ENCODE data around the gene NXPH2.

NXPH2 gene

DNA sequence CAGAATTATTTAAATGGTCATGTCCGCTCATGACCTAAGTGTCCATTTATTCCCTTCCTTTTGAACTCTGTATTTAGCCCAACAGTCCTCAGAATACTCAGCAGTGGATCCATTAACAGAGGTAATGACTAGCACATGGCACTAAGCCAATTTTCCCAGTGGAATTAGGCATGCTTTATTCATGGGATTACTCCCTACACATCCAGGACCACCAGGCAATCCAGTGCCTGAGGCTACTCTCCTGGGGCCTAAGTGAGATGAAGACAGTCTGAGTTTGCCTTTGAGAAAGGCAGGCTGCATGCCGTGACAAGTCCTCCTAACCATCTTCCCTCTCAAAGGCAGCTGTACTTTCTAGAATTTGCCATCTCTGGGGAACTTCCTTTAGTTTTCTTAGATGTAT, 150.0 kb downstream of the NXPH2 start:
- DNase-seq = no peak

DNA sequence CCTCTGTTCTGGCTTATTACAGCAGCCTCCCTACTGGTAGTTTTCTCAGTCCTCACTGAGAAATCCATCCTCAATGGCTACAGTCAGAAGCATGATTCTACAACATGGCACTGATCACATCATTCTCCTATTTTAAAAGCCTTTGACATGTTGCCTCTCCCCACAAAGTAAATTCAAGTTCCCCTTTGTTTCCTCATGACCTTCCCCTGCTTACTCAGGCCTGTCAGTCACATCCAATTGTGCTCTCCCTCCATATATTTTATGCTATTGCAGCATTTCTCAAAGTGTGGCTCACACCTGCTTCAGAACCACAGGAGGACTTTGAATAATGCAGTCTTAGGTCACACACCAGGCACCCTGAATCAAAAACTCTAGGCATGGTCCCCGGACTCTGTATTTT, 154.0 kb downstream of the NXPH2 start:
- no peak for DNase-seq

DNA sequence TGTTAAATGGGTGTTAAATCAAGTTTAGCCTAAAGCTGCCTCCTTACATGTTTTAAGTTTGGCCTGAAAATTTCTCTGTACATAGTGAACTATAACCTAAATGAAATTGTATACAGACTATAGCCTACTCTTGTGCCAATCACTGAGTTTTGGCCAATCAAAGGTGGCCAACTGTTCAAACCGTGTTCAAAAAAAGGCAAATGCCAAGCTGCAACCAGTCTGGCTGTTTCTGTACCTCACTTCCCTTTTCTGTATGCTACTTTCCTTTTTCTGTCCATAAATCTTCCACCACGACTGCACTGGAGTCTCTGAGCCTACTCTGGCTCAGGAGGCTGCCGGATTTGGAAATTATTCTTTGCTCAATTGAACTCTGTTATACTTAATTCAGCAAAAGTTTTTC, 157.6 kb downstream of the NXPH2 start:
- no peak for DNase-seq

DNA sequence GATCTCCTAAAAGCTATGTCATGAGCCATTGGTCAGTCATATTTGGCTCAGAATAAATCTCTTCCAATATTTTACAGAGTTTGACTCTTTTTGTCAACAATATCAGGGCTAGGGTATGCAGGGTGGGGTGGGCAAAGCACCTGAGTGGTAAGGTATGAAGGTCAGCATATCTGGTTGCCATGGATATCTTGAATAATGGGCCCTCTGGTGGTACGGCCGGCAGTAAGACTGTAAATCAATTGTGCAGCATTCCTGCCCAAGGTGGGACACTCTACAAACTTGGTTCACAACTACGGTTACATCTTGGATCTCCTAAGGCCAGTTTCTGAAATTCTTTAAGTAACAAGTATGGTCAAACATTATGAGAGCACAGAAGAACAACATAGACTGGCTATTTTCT, 159.1 kb downstream of the NXPH2 start:
- DNase-seq = no peak

DNA sequence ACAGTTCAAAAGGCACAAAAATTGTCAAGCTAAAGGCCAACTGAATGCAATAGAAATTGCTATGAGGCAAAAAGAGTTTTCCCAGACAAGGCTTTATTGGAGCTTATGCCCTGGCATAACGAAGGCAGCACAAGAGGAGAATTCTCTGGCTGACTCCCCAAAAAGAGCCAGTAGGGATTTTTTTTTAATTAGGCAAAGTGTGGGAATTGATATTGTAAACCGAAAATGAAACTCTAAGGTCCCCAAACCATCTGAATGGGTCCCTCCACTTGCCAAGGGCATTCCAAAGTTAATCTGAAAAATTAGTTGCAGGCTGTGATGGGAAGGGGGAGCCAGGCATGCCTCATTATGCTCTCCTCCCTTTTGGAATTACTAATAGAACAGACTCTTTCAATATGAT, 159.8 kb downstream of the NXPH2 start:
- DNase-seq = no peak

Measured in NCI-H1436 treated with DMSO at 0.1 percent for 48 hours (cell line).